ENCODE results near the gene SFMBT2. TPM values are rescaled to one million over a fixed set of nuclear protein-coding genes. Genes with fewer than 3 reads are reported as not detected.
A peak's percentile ranks its signal among the peaks of the same experiment; 100 is the strongest.

The SFMBT2 gene
- total RNA-seq (4.4 and 5.9 TPM in 2 replicates), polyA plus RNA-seq (2.4 and 4.3 TPM in 2 replicates)

GRCh38 chr10:7410862-7411670 is at the start of gene SFMBT2:
Gene SFMBT2 (minus strand): TSS chr10:7411034. CDS start chr10:7381898, 29,136 bp downstream.
- no peak within 1 kb of the TSS for H3K27ac ChIP-seq
- H3K4me3 ChIP-seq, result peak within 1 kb of the TSS; percentile 95
- peaks cover 16% of the 10 kb centered on the region for H3K4me1 ChIP-seq (ENCODE audit: low read depth)
- TF ChIP-seq, protein P1, sequence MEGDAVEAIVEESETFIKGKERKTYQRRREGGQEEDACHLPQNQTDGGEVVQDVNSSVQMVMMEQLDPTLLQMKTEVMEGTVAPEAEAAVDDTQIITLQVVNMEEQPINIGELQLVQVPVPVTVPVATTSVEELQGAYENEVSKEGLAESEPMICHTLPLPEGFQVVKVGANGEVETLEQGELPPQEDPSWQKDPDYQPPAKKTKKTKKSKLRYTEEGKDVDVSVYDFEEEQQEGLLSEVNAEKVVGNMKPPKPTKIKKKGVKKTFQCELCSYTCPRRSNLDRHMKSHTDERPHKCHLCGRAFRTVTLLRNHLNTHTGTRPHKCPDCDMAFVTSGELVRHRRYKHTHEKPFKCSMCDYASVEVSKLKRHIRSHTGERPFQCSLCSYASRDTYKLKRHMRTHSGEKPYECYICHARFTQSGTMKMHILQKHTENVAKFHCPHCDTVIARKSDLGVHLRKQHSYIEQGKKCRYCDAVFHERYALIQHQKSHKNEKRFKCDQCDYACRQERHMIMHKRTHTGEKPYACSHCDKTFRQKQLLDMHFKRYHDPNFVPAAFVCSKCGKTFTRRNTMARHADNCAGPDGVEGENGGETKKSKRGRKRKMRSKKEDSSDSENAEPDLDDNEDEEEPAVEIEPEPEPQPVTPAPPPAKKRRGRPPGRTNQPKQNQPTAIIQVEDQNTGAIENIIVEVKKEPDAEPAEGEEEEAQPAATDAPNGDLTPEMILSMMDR (IDR thresholded peaks at IDR 0.05; ENCODE audit: low read depth, low read length), result peak; percentile 6
- H3K9me3 ChIP-seq (ENCODE audit: low read depth), result no peaks in the 10 kb centered on the region
- H3K36me3 ChIP-seq, result no peaks in the 10 kb centered on the region
- DNase-seq (ENCODE audit: low read depth in 1 of 2, low spot score in 1 of 2), result peak; percentile 76 to 78
- H3K27me3 ChIP-seq, result peaks cover 73% of the 10 kb centered on the region

GRCh38 chr10:7460006-7460405 is 49.2 kb upstream of the SFMBT2 start:
- DNase-seq (ENCODE audit: low read depth in 1 of 2, low spot score in 1 of 2), result no peak
- Histone ChIP-seq H3K4me3 (no peak overlapping the region), H3K9me3 (ENCODE audit: low read depth) (no peaks in the 10 kb centered on the region), H3K27ac (no peak overlapping the region), H3K4me1 (ENCODE audit: low read depth) (no peaks in the 10 kb centered on the region), H3K36me3 (no peaks in the 10 kb centered on the region), H3K27me3 (no peaks in the 10 kb centered on the region)
- TF ChIP-seq, protein P1 (IDR thresholded peaks at IDR 0.05; ENCODE audit: low read depth, low read length), result no peak

DNA sequence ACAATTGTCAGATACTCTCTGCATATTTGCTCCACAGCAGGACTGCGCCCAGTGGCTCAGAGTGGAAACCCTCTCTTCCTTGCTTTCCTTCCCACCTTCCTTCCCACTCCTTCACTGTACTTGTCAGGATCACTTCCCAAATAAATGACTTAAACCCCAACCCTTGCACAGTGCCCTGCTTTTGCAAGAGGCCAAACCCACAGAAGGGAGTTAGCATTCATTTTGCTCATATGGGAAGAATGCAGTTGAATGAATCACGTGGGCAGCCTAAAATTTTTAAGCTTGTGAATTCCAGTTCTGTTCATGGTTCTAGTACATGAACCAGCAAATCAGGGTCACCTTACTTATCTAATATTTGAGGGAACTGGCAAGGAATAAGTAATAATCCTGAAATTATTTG is 47.7 kb upstream of the SFMBT2 start:
- Histone ChIP-seq H3K4me3 (no peak overlapping the region), H3K27ac (no peak overlapping the region), H3K9me3 (ENCODE audit: low read depth) (no peaks in the 10 kb centered on the region), H3K36me3 (no peaks in the 10 kb centered on the region), H3K27me3 (no peaks in the 10 kb centered on the region), H3K4me1 (ENCODE audit: low read depth) (no peaks in the 10 kb centered on the region)
- TF ChIP-seq, protein P1 (IDR thresholded peaks at IDR 0.05; ENCODE audit: low read depth, low read length), result no peak
- DNase-seq (ENCODE audit: low read depth in 1 of 2, low spot score in 1 of 2), result peak in 1 of 2 donors; percentile 50

DNA sequence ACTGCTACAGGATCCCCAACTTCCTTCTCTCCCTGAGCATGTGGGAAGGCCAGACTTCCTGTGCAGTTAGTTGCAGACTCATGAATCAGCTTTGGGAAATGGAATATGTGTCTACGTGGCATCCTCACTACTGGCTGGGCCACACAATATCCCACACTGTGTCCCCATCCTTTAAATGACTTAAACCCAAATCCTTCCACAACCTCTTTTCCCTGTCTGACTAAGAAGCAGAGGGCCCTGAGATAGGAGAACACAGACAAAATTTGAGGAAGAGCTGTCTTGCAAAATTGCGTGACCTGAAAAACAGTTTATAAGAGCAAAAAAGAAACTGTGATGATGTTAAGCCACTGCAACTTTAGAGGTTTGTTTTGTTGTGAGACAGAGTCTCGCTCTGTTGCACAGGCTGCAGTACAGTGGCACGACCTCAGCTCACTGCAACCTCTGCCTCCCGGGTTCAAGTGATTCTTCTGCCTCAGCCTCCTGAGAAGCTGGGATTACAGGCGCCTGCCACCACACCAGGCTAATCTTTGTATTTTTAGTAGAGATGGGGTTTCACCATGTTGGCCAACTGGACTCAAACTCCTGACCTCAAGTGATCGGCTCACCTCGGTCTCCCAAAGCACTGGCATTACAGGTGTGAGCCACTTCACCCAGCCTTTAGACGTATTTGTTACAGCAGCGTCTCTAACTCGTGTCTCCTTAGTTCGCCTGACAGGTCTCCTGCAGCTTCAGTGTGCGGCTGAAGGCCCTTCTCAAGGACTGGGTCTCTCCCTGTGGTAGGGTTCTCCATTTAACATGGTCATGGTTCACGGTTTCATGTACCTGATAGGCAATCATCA is 46.9 kb upstream of the SFMBT2 start:
- H3K9me3 ChIP-seq (ENCODE audit: low read depth), result no peaks in the 10 kb centered on the region

DNA sequence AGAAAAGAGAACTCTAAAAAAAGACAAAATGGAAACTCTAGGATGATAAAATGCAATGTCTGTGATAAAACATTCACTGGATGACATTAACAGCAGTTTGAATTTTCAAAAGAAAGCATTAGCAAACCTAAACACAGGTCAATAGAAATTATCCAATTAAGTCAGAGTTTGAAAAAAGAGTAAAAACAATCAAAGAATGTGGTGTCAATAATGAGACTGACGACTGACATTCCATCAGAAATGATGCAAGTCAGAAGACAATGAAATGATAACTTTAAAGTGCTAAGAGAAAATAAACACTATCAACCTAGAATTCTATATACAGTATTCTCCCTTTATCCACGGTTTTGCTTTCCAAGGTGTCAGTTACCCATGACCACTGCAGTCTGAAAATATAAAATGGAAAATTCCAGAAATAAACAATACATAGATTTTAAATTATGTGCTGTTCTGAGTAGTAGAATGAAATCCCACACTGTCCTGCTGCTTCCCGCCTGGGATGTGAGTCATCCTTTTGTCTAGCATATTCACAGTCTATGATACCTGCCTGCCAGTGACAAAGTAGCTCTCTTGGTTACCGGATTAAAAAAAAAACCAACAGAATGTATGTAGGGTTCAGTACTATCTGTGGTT is 38.3 kb upstream of the SFMBT2 start:
- DNase-seq (ENCODE audit: low read depth in 1 of 2, low spot score in 1 of 2), result no peak
- Histone ChIP-seq H3K4me1 (ENCODE audit: low read depth) (no peaks in the 10 kb centered on the region), H3K9me3 (ENCODE audit: low read depth) (no peaks in the 10 kb centered on the region), H3K27me3 (no peaks in the 10 kb centered on the region), H3K36me3 (no peaks in the 10 kb centered on the region), H3K27ac (no peak overlapping the region), H3K4me3 (no peak overlapping the region)
- TF ChIP-seq, protein P1 (IDR thresholded peaks at IDR 0.05; ENCODE audit: low read depth, low read length), result no peak

More for the DNA sequence above, 46.9 kb upstream of the SFMBT2 start:
- DNase-seq (ENCODE audit: low read depth in 1 of 2, low spot score in 1 of 2), result peak in 1 of 2 donors; percentile 7
- H3K4me3 ChIP-seq, result no peak overlapping the region
- H3K27ac ChIP-seq, result no peak overlapping the region
- H3K27me3 ChIP-seq, result no peaks in the 10 kb centered on the region
- H3K4me1 ChIP-seq (ENCODE audit: low read depth), result no peaks in the 10 kb centered on the region
- TF ChIP-seq, protein P1 (IDR thresholded peaks at IDR 0.05; ENCODE audit: low read depth, low read length), result no peak
- H3K36me3 ChIP-seq, result no peaks in the 10 kb centered on the region
